HEK293T (cell line): Measurements from ENCODE around the gene MYBL2.

Source experiments
- CTCF ChIA-PET: fragments of 350-600 bp; formaldehyde crosslinking; extraction: SDS; loops from one replicate; lab custom pipeline; 2021; ENCODE audit warnings: antibody characterized with exemption, inconsistent platforms; lab: Yijun Ruan, JAX
- POLR2A ChIA-PET: fragments of 350-600 bp; formaldehyde crosslinking; extraction: SDS; loops from one replicate; lab custom pipeline; 2020; ENCODE audit warnings: antibody characterized with exemption, inconsistent platforms; lab: Yijun Ruan, JAX
- DNase-seq: peaks from one replicate; pipeline ENCODE4 v3.0.0; 2012; ENCODE audit warnings: mixed read lengths; ENCODE audit errors: extremely low spot score
- ARNT ChIP-seq: fragments of 450-650 bp; IDR thresholded peaks from 2 replicates; pipeline ENCODE4 v1.6.1; 2017; ENCODE audit warnings: mild to moderate bottlenecking
- BHLHE40 ChIP-seq: fragments of 450-650 bp; IDR thresholded peaks from 2 replicates; pipeline ENCODE4 v1.6.1; 2016; ENCODE audit warnings: mild to moderate bottlenecking, moderate library complexity, borderline replicate concordance
- CTBP1 ChIP-seq: fragments of 450-650 bp; IDR thresholded peaks from 2 replicates; pipeline ENCODE4 v1.6.1; 2016; ENCODE audit warnings: borderline replicate concordance
- ELF4 ChIP-seq: fragments of 450-650 bp; IDR thresholded peaks from 2 replicates; pipeline ENCODE4 v1.6.1; 2017; ENCODE audit warnings: antibody characterized with exemption
- FOXA1 ChIP-seq: fragments of 450-650 bp; IDR thresholded peaks from 2 replicates; pipeline ENCODE4 v1.6.1; 2016; ENCODE audit warnings: mild to moderate bottlenecking
- FOXK2 ChIP-seq: fragments of 450-650 bp; IDR thresholded peaks from 2 replicates; pipeline ENCODE4 v1.6.1; 2016; ENCODE audit warnings: mild to moderate bottlenecking
- FOXM1 ChIP-seq: fragments of 450-650 bp; IDR thresholded peaks from 2 replicates; pipeline ENCODE4 v1.6.1; 2017; ENCODE audit warnings: mild to moderate bottlenecking, borderline replicate concordance
- HDGF ChIP-seq: fragments of 450-650 bp; IDR thresholded peaks from 2 replicates; pipeline ENCODE4 v1.6.1; 2017; ENCODE audit warnings: antibody characterized with exemption, borderline replicate concordance
- L3MBTL2 ChIP-seq: fragments of 450-650 bp; conservative IDR thresholded peaks from 2 replicates; pipeline ENCODE4 v1.6.1; 2016; ENCODE audit warnings: mild to moderate bottlenecking
- LEF1 ChIP-seq: fragments of 450-650 bp; IDR thresholded peaks from 2 replicates; pipeline ENCODE4 v1.6.1; 2017; ENCODE audit warnings: mild to moderate bottlenecking, borderline replicate concordance
- NFRKB ChIP-seq: fragments of 450-650 bp; IDR thresholded peaks from 2 replicates; pipeline ENCODE4 v1.6.1; 2016; ENCODE audit warnings: mild to moderate bottlenecking, moderate library complexity
- SP1 ChIP-seq: fragments of 450-650 bp; IDR thresholded peaks from 2 replicates; pipeline ENCODE4 v1.6.1; 2017
- SUZ12 ChIP-seq: fragments of 450-650 bp; IDR thresholded peaks from 2 replicates; pipeline ENCODE4 v1.6.1; 2016; ENCODE audit warnings: mild to moderate bottlenecking
- TARDBP ChIP-seq: fragments of 450-650 bp; IDR thresholded peaks from 2 replicates; pipeline ENCODE4 v1.6.1; 2016
- ZNF384 ChIP-seq: fragments of 450-650 bp; IDR thresholded peaks from 2 replicates; pipeline ENCODE4 v1.6.1; 2016
- TF ChIP-seq, protein P1 (sequence below): fragments of 450-650 bp; IDR thresholded peaks from 2 replicates; pipeline ENCODE4 v1.6.1; 2016

Gene MYBL2

DNA sequence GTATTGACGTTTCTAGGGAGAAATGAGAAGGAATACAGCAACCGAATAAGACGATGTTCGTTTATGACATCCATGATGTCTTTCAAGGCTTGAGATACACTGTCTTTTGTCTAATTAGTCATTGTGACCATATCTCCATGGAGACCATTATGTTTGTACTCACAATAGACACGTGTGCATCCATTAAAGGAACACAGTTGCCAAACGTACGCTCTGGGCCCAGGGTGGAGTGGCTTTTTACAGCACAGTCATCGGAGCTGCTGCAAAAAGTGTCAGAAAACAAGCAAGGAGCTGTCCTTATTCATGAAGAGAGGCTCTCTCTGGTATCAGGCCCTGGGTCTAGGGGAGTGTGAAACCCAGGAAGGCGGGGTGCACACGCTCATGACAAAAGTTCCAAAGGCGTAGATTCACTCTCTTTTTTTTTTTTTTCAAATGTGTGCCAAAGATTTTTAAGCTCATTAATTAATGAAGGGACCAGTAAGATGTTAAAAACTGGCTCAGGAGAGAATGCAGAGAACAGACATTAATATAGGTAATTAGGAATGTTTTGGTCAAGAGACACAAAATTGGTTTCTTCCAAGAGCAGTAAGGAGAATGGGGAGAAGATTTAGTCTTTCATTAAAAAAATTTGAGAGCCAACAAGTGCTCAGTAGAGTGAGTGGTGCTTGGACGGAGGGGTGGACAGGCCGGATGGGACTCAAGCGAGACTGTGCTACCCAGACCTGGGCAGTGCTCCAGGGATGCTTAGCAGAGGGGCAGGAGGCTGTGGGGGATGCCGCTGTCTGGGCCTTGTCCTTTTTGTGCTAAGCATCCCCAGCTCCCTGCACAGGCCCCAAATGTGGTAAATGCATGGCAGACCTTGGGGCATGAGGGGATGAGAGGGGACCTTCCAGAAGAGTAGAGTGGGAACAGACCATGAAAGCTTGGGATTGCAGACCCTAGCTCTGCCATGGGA lies 94.7 kb downstream of the MYBL2 start:
- CTCF ChIA-PET, result no interaction called here
- TF ChIP-seq FOXK2 (no peak), L3MBTL2 (no peak), ELF4 (no peak), NFRKB (no peak), FOXA1 (no peak), ZNF384 (no peak), FOXM1 (no peak)
- TF ChIP-seq, protein P1, sequence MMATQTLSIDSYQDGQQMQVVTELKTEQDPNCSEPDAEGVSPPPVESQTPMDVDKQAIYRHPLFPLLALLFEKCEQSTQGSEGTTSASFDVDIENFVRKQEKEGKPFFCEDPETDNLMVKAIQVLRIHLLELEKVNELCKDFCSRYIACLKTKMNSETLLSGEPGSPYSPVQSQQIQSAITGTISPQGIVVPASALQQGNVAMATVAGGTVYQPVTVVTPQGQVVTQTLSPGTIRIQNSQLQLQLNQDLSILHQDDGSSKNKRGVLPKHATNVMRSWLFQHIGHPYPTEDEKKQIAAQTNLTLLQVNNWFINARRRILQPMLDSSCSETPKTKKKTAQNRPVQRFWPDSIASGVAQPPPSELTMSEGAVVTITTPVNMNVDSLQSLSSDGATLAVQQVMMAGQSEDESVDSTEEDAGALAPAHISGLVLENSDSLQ, result no peak
- POLR2A ChIA-PET, result no interaction called here
- no peak for DNase-seq

DNA sequence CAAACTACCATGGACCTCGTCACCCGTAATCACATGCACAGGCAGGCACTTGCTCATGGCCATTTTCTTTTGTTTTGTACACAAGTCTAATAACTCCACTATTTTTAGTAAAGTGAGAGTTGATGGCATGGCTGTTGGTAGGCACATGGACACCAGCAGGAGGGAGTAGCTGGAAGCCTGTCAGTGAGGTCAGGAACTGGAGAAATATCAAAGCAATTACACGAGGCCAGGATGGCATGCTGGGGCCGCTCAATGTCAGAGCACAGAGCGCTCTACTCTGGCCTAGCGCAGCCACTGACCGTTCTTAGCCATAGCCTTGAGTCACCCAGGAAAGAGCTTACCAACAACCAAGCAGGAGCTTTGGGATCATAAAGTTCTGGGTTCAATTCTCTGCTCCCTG lies 96.0 kb downstream of the MYBL2 start:
- POLR2A ChIA-PET, result no interaction called here
- TF ChIP-seq ZNF384, result no peak
- no peak for TF ChIP-seq SUZ12
- TF ChIP-seq BHLHE40, result no peak
- no peak for TF ChIP-seq FOXK2
- no peak for TF ChIP-seq FOXM1
- no peak for TF ChIP-seq ARNT
- no peak for TF ChIP-seq HDGF
- TF ChIP-seq TARDBP, result no peak
- no peak for TF ChIP-seq CTBP1
- no peak for TF ChIP-seq ELF4
- no peak for TF ChIP-seq NFRKB
- TF ChIP-seq LEF1, result no peak
- no peak for TF ChIP-seq L3MBTL2
- TF ChIP-seq FOXA1, result no peak
- no peak for TF ChIP-seq SP1
- TF ChIP-seq, protein P1, result no peak

DNA sequence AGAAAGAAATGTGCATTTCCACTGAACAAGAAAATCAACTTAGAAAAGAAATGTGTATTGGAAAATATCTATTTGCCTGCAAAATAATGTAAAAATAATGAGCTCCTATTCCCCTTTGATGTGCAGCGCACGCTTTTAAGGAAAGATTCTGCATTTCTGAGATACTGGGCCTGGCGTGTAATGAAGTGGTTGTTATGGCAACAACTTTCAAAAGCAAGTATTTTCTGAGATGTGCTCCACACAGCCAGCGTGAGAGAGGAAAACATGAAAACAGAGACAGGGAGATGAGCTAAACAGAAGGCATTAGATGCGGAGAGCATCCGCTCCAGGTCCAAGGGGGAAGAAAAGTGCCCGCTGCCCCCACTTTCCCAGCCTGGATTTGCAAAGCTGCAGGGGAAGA lies 99.0 kb downstream of the MYBL2 start:
- DNase-seq, result no peak
- TF ChIP-seq, protein P1, result no peak
- TF ChIP-seq FOXK2 (no peak), ARNT (no peak), BHLHE40 (no peak), CTBP1 (no peak), FOXM1 (no peak), ELF4 (no peak), ZNF384 (no peak), FOXA1 (no peak), SP1 (no peak), HDGF (no peak), L3MBTL2 (no peak), SUZ12 (no peak), NFRKB (no peak), LEF1 (no peak), TARDBP (no peak)
- CTCF ChIA-PET, result no interaction called here
- POLR2A ChIA-PET, result no interaction called here

More for the DNA sequence above, 96.0 kb downstream of the MYBL2 start:
- CTCF ChIA-PET, result no interaction called here
- no peak for DNase-seq
